Fibroblast of skin of back (primary cell): ENCODE results near the gene PTK6.
"Not testable (repeated sequence)": the region's sequence is repeated elsewhere in the genome, so short reads cannot be mapped to it uniquely, and the experiment has no call there.

Experiments used
- DNase-seq: peaks from one replicate; pipeline ENCODE4 v3.0.0-alpha.2; 2013

PTK6 gene

DNA sequence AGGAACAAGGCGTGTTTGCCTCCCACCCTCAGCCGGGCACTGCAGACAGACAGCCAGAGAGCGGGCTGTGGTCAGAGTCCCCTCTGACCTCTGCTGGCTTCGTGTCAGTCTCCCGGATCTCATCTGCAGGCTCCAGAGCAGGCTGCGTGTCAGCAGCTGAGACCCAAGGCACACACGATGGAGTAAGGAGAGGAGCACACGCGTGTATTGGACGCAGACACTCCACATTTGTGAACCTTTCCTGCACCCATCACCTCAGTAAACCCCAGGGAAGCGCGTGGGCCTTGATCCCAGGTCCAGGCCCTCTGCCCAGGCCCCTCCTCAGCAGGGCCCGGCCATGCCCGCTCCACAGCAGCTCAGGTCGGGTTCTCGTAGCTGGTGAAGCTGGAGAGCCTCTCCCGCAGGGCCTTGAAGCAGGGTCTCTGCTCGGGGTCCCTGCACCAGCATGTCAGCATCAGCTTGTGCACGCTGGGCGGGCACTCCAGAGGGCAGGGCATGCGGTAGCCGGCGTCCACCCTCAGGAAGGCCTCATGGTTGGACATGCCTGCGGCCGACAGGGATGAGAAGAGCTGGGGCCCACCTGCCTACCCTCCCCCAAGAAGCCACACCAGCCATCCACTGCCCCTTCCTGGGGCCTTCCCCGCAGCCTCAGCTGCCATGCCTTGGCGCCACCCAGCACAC lies 7.9 kb downstream of the PTK6 start:
- DNase-seq, result no peak

DNA sequence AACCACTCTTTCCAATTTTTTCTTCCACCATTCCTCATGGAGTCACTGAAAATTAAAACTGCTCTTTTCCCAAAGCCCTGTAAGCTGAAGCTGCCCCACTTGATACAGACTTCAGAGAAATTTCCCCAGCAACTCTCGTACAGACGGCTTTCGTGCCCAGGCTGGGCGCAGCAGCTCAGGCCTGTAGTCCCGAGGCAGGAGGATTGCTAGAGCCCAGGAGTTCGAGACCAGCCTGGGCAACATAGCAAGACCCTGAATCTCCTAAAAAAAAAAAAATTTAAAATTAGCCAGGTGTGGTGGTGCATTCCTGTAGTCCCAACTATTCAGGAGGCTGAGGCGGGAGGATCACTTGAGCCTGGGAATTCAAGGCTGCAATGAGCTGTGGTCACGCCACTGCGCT lies 10.0 kb downstream of the PTK6 start:
- no peak for DNase-seq

DNA sequence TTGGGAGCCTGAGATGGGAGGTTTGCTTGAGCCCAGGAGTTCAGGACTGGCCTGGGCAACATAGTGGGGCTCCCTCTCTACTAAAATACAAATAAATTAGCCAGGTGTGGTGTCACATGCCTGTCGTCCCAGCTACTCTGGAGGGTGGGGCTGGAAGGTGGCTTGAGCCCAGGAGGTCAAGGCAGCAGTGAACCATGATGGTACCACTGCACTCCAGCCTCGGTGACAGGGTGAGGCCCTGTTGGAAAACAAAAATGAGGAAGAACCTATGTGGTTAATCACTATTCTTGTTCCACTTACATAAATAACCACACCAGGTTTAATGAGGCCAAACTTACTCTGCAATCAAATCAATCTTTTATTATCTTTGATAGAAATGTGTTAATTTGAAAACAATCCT lies 11.2 kb downstream of the PTK6 start:
- DNase-seq, result no peak

DNA sequence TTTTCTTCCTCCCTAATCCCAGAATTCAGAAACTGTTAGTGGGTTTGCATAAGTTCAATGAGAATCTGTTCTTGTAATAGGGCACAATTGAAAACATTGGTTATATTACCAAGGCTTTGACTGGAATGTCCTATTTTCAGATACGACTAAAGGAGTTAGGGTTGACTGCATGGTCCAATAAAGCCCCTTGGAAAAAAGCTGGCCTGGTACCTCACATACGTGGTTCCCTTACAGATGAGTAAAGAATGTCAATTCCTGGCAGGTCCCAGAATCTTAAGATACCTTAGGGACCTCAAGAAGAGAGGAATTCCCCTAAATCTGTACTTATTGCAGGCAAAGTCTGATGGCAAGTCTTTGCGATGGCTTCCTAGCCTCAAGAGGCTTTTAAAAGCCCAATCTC lies 12.0 kb downstream of the PTK6 start:
- no peak for DNase-seq

DNA sequence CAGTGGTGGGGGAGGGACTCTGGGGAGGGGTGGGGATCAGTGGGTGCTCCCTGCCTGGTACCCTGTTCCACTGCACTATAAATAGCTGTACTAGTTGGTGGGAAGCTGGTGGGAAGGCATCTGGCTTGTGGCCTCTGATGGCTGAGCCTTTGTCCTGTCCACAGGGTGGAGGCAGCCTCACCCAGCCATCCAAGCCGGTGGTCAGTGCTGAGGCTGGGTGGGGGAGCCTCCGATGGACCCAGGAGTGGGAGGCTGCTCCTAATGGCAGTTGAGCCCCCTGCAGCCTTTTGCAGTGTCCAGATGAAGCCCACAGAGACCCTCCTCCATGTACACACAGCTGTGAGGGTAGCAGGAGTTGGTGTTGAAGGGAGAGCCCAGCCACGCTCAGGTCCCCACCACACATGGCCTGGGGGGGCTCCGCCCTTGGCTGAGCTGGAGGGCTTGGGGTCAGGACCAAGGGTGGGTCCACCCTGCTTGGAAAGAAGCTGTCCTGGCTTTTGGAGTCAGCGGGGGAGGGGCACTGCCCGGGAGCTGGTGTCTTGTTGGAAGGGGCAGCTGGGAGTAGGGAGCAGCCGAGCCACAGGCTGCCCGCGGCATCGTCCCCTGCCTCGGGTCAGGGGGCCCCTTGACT lies 14.1 kb downstream of the PTK6 start:
- no peak for DNase-seq

DNA sequence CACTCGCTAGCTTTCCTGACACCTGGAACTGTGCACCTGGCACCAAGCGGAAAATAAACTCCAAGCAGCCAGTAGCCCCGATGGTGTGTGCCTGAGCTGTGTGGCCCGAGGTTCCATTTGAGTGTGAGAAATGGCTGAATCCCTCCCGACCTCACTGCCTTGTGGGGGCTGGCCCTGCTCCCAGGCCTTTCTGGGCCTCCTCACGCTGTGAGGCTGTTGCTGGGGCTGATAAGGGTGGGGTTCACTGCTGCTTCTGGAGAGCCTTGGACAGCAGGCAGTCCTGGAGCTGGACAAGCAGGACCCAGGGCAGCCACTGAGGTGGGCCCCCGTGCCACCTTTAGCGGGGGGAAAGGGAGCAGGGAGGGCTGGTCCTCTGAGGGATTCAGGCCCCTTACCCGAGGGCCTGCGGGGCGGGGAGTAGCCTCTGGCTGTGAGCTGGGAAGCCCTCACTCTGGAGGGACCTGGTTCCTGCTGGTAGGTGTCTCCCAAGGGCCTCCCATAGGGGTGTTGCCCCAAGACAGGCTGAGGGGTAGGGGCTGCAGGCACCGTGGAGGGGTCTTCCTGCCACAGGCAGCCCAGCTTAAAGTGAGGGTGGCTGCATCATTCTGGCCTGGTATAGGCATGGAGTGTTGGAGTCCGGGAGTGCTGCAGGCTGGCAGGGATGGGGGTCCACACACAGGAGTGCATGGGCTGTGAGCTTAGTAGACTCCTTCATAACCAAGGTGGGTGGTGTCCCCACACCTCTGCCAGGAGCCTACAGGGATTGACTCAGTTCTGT lies 14.9 kb downstream of the PTK6 start:
- no peak for DNase-seq

DNA sequence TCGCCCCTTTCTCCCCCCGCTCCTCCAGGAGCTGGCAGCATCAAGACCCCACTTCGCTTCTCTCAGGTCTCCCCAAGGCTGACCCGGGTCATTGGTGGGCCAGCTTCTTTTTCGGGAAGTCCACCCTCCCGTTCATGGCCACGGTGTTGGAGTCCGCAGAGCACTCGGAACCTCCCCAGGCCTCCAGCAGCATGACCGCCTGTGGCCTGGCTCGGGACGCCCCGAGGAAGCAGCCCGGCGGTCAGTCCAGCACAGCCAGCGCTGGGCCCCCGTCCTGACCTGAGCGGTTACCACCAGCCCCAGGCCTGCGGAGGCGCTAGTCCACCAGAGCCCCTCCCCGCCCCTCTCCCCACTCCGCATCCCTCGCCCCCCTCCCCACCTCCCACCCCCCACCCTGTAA lies 15.6 kb downstream of the PTK6 start:
- no peak for DNase-seq

DNA sequence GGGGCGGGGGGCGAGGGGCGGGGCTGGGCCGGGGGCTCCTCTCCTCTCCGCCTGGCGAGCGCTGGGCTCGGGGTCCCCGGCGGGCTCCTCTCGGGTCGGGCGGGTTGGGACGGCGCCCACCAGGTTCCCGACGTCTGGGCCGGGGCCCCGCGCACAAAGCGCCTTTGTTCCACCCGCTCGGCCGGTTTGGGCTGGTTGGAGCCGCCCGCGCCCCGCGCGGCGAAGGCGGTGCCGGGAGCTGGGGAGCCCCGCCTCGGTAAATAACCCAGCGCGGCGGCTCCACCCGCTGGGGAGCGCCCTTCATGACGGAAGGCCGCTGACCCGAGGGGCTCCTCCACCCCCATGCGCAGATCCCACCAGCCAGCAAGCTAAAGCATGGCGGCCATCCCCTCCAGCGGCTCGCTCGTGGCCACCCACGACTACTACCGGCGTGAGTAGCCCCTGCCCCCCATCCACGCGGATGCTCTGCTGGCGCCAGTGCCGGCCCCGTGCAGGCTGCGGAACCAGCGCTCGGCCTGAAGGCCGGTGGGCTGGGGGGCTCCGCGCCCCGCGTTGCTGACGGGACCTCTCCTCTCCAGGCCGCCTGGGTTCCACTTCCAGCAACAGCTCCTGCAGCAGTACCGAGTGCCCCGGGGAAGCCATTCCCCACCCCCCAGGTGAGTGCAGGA lies 16.1 kb downstream of the PTK6 start:
- peak; percentile 72 for DNase-seq

DNA sequence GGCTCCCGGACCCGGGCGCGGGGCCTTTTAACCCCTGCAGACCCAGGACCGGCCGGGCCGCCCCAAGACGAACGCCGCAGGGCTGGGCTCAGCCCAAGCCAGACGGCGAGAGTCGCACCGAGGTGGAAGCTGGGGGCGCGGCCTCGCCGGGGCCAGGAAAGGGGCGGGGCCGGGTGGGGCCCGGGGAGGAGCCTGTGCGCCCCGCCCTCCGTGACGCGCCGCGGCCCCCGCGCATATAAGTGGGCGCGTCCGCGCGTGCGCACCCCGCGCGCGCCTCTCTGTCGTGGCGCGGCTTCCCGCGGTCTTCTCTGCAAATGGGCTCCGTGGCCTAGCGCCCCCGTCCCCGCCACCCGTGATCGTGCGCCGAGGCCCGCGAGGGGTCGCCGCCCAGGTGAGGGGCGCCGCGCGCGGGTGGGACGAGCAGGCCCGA lies 16.7 kb downstream of the PTK6 start, which contains the start of gene PPDPF:
PPDPF (plus strand) TSS at position 262 of the 430 bp plus-strand sequence. CDS start 544 bp downstream, outside the sequence.
- DNase-seq, result peak; percentile 79

DNA sequence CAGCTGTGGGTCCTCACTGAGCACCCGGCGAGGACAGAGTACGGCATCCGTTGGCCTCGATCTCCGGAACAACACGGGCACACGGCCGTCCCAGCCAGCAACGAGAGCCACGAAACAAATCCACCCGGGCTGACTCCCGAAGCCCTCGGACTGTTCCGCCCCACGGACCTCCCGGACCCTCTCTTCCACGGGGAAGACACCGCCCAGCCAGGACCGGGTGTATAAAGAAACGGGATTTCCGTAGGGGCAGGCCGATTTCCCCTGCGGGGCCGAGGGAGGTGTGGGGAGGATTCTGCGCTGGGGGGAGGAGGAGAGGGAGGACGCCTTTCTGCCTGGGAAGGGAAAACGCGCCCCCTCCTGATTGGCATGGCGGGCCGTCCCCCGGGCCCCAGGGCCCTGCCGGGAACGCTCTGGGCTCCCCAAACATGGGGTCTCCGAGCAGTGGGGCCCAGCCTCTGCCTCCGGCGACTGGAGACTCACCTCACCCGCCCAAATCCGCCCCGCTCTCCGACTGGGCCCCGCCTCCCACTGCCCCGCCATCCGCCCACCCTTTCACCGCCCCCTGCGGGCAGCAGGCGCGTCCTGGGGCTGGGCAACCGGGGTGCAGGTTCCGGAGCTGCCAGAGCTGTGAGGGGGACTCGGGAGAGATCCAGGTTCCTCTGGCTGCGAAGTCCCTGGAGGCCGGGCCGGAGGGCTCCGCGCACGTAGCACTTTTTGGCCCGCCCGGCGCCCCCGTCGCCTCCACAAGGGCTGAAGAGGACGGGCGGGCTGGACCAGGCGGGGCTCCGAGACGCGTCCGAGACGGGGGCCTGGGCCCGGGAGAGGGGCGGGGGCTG lies 17.3 kb downstream of the PTK6 start:
- peak; percentile 59 for DNase-seq

DNA sequence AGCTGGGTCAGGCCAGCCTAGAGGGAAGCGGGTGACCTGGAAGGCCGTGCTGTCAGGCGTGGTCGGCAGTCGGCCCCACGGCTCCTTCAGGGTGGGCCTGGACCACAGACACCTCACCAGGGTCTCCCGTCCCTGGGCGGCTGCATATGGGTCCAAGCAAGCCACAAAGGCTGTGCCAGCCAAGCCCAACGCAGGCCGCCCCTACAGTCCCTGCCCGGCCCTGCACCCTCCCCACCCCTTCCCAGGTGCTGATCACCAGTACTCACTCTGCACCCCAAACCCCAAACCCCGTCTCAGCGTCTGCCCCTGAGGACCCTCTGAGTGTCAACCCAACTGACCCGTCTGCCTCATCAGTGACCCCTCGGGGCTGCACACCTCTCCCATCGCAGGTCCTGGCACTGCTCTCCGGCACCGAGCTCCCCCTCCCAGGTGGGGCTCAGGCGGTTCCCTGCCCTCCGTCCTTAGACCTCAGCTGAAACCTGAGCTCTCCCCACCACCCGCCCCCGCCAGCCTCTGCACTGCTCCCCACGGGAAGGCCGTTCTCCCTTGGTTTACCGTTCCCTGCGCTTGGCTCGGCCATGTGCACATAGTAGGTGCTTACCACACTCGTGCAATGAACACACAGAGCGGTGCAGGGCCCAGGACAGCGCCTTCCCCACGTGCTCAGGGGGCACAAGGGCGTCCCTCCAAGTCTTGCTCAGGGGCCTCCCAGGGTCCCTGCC lies 18.1 kb downstream of the PTK6 start:
- DNase-seq, result no peak

DNA sequence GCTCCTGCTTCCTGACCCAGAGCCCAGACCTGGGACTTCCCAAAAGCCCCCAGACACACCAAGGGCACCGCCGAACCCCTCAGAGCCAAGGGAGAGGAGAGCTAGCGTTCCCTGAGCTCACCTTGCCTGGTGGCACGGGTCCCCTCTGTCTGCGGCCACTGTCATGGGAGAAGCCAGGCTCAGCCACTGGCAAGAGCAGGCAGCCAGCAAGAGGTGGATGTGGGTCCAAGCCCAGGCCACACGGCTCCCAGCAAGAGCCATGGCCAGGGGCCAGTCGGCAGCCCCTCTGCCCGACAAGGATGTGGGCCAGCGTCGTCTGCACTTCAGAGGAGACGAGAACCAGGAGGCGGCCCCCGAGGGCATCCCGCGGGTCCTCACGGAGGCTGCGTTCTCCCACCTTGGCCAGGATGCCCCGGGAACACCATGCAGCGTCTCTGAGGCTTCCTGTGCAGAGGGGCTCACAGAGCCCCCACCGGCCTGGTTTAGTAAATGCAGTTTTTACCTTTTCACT lies 18.8 kb downstream of the PTK6 start:
- DNase-seq, result no peak

DNA sequence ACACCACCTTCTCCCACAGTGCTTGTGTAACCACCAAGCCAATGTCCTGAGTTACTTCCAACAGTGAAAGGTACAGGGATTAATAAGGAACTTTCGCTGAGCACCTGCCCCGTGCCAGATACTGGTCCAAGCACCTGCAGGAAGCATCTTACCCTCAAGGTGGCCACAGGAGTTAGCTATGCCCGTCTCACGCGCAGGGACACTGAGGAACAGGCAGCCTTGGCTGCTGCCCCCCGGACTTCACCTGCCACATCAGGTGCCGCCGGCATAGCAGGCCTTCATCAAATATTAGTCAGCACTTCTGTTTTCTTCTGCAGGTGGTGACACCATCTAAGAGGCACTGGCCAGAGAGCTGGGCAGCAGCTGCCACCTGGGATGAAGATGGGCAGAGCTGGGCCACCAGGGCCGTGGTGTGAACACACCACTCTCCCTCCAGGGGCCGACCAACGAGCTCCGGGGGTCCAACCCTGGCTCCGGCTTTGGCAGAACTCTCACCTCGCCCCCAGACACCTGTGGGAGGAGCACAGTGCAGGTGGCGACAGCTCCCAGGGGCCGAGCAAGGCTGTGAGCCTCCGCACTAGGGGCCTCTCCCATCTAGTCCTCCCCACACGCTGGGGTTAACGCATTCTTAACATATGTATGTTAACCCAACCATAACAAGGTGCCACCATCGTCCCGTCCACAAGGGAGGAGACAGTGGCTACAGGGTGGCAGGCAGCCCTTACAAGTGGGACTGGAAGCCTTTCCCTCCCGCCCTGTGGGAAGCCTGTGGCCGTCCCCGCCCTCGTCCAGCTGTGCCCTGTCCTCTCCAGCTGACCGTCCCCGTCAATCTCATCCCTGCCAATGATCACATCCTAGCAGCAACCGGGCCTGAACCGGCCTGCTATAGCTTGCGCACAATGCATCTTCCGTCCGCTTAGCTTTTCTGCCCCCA lies 19.5 kb downstream of the PTK6 start:
- no peak for DNase-seq

DNA sequence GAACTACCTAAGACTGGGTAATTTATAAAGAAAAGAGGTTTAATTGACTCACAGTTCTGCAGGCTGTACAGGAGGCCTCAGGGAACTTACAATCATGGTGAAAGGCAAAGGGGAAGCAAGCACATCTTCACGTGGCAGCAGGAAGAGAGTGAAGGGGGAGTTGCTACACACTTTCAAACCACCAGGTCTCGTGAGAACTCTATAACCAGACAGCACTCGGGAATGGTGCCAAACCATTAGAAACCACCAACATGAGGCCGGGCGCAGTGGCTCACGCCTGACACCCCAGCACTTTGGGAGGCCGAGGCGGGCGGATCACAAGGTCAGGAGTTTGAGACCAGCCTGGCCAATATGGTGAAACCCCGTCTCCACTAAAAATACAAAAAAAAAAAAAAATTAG lies 22.7 kb downstream of the PTK6 start:
- DNase-seq, result not testable (repeated sequence)

DNA sequence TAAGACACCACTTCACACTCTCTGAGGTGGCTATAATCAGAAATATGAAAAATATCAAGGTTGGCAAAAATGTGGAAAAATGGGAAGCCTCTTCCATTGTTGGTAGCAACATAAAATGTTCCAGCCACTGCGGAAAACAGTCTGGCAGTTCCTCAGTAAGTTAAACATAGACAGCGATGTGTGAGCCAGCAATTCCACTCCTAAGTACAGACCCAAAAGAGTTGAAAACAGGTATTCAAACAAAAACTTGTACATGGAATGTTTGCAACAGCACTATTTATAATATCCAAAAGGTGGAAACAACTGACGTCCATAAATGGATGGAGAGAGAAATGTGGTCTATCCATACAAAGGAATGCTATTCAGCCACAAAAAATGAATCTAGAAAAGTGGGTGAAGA lies 24.0 kb downstream of the PTK6 start:
- DNase-seq, result no peak

DNA sequence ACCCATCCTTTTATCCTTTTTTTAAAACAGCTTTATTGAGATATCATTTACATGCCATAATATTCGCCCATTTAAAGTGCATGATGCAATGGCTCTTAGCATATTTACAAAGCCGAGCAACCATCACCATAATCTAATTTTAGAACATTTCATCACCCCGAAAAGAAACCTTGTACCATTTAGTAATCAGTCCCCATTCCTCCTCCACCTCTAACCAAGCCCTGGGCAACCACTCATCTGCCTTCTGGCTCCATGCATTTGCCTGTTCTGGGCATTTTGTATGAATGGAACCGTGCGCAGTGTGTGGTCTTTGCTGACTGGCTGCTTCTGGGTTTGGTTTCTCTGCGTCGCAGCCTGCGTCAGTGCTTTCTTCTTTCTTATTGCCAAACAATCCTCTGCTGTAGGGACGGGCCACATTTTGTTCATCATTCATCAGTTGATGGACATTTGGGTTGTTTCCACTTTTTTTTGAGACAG lies 28.1 kb downstream of the PTK6 start:
- DNase-seq, result no peak

DNA sequence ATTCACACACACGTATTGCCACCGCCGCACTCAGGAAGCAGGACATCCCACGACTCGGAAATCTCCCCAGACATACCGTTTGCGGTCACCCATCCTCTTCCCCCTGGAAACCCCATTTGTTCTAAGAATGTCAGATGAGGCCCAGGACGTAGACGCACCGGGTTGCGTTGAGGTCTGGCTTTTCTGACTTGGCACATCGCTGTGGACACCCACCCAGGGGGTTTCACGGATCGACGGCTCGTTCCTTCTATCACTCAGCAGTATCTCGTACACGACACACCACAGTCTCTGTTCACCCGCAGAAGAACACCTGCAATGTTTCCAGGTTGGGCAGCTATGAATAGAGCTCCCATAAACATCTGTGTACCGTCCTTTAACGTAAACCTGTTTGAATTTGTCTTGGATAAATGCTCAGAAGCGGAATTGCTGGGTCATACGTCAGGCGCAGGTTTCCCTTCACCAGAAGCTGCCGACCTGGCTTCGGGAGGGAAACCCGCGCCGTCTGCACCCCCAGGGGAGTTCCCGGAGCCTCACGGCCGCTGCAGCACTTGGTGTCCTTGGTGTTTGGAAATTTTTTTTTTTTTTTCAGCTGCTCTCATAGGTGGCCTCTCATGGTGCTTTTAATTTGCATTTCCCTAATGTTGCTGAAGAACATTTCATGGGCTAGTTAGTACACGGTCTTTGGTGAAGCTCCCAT lies 29.0 kb downstream of the PTK6 start:
- no peak for DNase-seq

DNA sequence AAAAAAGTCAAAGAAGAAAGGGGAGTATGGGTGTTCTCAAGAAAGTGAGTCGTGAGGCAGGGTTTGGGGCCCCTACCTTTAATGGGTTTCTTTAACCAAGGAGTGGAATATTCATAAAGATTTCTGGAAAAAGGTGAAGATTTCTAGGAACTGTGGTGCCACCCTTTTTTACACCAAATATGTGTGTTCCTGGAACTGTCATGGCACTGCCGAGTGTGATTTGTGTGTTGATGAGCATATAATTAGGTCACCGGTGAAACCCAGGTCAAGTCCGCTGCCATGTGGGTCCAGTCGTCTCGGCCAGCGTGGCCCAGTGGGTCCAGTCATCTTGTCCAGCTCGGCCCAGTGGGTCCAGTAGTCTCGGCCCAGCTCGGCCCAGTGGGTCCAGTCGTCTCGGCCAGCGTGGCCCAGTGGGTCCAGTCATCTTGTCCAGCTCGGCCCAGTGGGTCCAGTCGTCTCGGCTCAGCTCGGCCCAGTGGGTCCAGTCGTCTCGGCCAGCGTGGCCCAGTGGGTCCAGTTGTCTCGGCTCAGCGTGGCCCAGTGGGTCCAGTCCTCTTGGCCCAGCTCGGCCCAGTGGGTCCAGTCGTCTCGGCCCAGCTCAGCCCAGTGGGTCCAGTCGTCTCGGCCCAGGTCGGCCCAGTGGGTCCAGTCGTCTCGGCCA lies 30.0 kb downstream of the PTK6 start:
- no peak for DNase-seq

DNA sequence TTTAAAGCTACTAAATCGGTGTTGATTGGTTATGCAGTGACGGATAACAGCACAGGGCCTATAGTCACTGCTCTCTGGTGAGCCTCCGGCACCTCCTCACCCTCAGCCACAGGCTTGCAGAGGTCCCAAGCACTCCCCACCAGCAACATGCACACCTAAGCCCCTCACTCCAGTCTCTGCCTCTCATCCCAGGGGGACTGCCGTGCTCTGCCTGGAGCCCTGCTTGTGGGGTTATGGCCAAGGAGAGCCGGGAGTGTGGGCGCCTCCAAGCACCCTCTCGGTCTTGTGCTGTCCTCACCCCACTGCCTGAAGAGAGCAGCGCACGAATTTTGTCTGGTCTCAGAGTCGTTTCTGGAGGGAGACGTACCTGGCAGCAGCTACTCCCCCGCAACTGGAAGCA lies 31.5 kb downstream of the PTK6 start:
- DNase-seq, result no peak
